Gastrocnemius medialis (tissue), 4 donors: ENCODE results near the gene EGLN2. TPM values are rescaled to one million over a fixed set of nuclear protein-coding genes. Genes with fewer than 3 reads are reported as not detected.

Source experiments
- ATAC-seq, 2 donors: fragments of 150-250 bp; one replicate each; pipeline ENCODE4 v1.9.1; 2016
- DNase-seq, 2 donors: peaks; one replicate each; pipeline ENCODE4 v3.0.0-alpha.2; 2019
- H3K27ac ChIP-seq, 4 donors: fragments of 200-600 bp; sonication (generic); 1 replicate in 1 of 4; 2 replicates in 3 of 4; pipeline ENCODE4 v1.5.1; 2016 to 2018; ENCODE audit warnings: mild to moderate bottlenecking in 2 of 4, moderate library complexity in 1 of 4
- H3K27me3 ChIP-seq, 3 donors: fragments of 200-600 bp; sonication (generic) in 2 of 3; 1 replicate in 1 of 3; 2 replicates in 2 of 3; pipeline versions ENCODE4 v1.5.1 to v1.6.0; 2016 to 2019; ENCODE audit warnings: mild to moderate bottlenecking in 1 of 3, moderate library complexity in 1 of 3
- H3K36me3 ChIP-seq, 2 donors: fragments of 200-600 bp; sonication (generic) in 1 of 2; one replicate each; pipeline ENCODE4 v1.5.1; 2017 to 2018
- H3K4me1 ChIP-seq, 2 donors: fragments of 200-600 bp; sonication (generic) in 1 of 2; one replicate each; pipeline ENCODE4 v1.5.1; 2016 to 2017; ENCODE audit warnings: mild to moderate bottlenecking in 2 of 2
- H3K4me3 ChIP-seq, 4 donors: fragments of 200-600 bp; sonication (generic) in 3 of 4; 1 replicate in 1 of 4; 2 replicates in 3 of 4; pipeline ENCODE4 v1.5.1; 2016 to 2019; ENCODE audit warnings: mild to moderate bottlenecking in 2 of 4
- H3K9me3 ChIP-seq, 3 donors: fragments of 200-600 bp; sonication (generic) in 2 of 3; 1 replicate in 1 of 3; 2 replicates in 2 of 3; pipeline ENCODE4 v1.5.1; 2016 to 2019
- POLR2A ChIP-seq, 2 donors: fragments of 450-650 bp; IDR thresholded peaks; one replicate each; pipeline ENCODE4 v1.6.1; 2017; ENCODE audit warnings: antibody characterized with exemption in 2 of 2, mild to moderate bottlenecking in 2 of 2, moderate library complexity in 2 of 2
- in situ Hi-C, 4 donors: fragments of 200-750 bp; cut with MboI; loops; one replicate each; pipeline versions ENCODE4 v1.15.0 to v1.8.0; 2017; ENCODE audit warnings: low sequenced_read_pairs in 4 of 4
- intact Hi-C: fragments of 100-400 bp; cut with DNase I; formaldehyde crosslinking; loops from one replicate; pipeline ENCODE4 v1.15.1; 2023; ENCODE audit warnings: low total_unique reads
- total RNA-seq, 4 donors: library from RNA; depleted of rRNA; stranded (reverse); fragments of >200 nt; gene quantifications; one replicate each; pipeline versions ENCODE4 v1.1.0 to v1.2.3, GENCODE V29; 2016
- TF ChIP-seq, protein P1 (sequence below), 5 experiments: fragments of 450-650 bp in 3 of 5; fragments of 200-600 bp in 2 of 5; sonication (generic) in 2 of 5; IDR thresholded peaks in 4 of 5; conservative IDR thresholded peaks in 1 of 5; 1 replicate in 4 of 5; 2 replicates in 1 of 5; pipeline ENCODE4 v1.5.1; 2016 to 2019; ENCODE audit warnings: antibody characterized with exemption in 5 of 5, mild to moderate bottlenecking in 3 of 5, moderate library complexity in 3 of 5

Gene EGLN2
- total RNA-seq, 4 donors from 2014 or later = 42.7 to 56.6 (median 47.9) TPM

DNA sequence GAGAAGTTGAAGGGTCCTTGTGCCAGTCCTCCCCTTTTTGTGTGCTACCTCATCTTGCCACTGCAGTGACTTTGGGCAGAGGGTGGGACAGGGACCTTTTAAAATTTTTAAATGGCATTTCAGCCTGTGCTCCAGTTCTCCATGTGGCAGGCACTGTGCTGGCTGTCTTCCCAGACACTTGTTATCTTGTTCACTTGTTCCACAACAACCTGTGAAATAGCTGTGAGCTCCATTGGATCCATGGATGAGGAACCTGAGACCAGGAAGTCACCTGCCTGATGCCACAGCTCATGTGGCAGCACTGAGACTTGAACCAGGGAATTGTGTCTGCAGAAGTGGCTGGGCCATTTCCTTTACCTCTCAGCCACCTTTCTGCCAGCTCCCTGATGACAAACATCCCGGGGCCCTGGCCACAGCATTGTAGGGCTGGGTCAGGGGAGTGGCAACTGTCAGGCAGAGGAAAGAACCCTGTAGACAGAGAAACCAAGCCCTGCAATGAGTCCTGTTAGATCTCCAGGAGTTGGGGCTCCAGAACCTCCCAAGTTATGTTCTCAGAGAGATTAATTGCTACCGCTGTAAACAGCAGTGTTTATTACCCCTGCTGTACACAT is 6.4 kb downstream of the EGLN2 start:
- peaks cover 0 to 30% of the 10 kb centered on the region in 2 donors for H3K36me3 ChIP-seq
- no peak for TF ChIP-seq POLR2A (IDR thresholded peaks at IDR 0.05)
- TF ChIP-seq, protein P1, sequence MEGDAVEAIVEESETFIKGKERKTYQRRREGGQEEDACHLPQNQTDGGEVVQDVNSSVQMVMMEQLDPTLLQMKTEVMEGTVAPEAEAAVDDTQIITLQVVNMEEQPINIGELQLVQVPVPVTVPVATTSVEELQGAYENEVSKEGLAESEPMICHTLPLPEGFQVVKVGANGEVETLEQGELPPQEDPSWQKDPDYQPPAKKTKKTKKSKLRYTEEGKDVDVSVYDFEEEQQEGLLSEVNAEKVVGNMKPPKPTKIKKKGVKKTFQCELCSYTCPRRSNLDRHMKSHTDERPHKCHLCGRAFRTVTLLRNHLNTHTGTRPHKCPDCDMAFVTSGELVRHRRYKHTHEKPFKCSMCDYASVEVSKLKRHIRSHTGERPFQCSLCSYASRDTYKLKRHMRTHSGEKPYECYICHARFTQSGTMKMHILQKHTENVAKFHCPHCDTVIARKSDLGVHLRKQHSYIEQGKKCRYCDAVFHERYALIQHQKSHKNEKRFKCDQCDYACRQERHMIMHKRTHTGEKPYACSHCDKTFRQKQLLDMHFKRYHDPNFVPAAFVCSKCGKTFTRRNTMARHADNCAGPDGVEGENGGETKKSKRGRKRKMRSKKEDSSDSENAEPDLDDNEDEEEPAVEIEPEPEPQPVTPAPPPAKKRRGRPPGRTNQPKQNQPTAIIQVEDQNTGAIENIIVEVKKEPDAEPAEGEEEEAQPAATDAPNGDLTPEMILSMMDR (IDR thresholded peaks at IDR 0.05 in 4 of 5, conservative IDR thresholded peaks at IDR 0.05 in 1 of 5) = no peak

DNA sequence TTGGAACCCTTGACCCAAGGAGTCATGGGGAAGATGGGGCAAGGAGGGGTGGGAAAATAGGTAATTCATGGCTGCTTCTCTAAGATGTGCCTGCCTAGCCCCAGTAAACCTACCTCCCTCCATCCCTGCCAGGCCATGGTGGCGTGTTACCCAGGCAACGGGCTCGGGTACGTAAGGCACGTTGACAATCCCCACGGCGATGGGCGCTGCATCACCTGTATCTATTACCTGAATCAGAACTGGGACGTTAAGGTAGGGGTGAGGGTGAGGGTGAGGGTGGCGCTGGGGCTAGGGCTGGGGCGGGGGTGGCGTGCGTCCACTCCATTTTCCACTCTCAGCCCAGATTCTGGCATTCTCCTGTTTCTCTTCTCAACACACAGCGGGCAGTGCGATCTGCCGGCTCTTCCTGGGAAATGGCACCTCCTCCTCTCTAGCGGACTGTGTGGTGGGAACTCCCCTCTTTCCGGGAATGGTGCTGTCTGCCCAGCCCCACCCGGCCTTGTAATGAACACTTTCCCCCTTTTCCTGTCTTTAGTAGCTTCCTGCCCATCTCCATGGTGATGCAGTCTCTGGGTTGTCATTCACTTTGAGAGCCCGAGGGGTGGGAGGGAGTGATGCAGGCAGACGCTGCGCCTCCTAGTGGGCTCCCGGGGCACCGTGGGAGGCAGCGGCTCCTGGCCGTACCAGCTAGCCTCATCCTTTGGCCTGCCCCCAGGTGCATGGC is 7.6 kb downstream of the EGLN2 start:
- ATAC-seq (peak; percentile 19 to 32), DNase-seq (peak; percentile 61 to 69)
- in situ Hi-C loops = no loop called here
- Histone ChIP-seq H3K4me3 (peak overlapping the region; percentile 6 to 28 (median 14)), H3K27me3 (no peaks in the 10 kb centered on the region), H3K9me3 (no peaks in the 10 kb centered on the region), H3K4me1 (peaks cover 66 to 72% of the 10 kb centered on the region in 2 donors), H3K27ac (peak overlapping the region; percentile 94 to 96 (median 96)), H3K36me3 (peaks cover 0 to 20% of the 10 kb centered on the region in 2 donors)
- no peak for TF ChIP-seq POLR2A (IDR thresholded peaks at IDR 0.05)
- TF ChIP-seq, protein P1 (IDR thresholded peaks at IDR 0.05 in 4 of 5, conservative IDR thresholded peaks at IDR 0.05 in 1 of 5) = peak; percentile 41 to 76 (median 75)
- intact Hi-C loops = loop anchor here (2.0 kb wide), 1 partner anchor 56 kb away; the partner anchor contains the start of genes ACTMAP and SNRPA

More for the DNA sequence above, 6.4 kb downstream of the EGLN2 start:
- in situ Hi-C loops = no loop called here
- Histone ChIP-seq H3K27ac (peak overlapping the region; percentile 94 to 96 (median 96)), H3K4me1 (peaks cover 73 to 78% of the 10 kb centered on the region in 2 donors), H3K9me3 (no peaks in the 10 kb centered on the region), H3K27me3 (no peaks in the 10 kb centered on the region), H3K4me3 (no peak overlapping the region)
- ATAC-seq (peak in 1 of 2 donors; percentile 43), DNase-seq (peak in 1 of 2 donors; percentile 47)
- intact Hi-C loops = no loop called here

DNA sequence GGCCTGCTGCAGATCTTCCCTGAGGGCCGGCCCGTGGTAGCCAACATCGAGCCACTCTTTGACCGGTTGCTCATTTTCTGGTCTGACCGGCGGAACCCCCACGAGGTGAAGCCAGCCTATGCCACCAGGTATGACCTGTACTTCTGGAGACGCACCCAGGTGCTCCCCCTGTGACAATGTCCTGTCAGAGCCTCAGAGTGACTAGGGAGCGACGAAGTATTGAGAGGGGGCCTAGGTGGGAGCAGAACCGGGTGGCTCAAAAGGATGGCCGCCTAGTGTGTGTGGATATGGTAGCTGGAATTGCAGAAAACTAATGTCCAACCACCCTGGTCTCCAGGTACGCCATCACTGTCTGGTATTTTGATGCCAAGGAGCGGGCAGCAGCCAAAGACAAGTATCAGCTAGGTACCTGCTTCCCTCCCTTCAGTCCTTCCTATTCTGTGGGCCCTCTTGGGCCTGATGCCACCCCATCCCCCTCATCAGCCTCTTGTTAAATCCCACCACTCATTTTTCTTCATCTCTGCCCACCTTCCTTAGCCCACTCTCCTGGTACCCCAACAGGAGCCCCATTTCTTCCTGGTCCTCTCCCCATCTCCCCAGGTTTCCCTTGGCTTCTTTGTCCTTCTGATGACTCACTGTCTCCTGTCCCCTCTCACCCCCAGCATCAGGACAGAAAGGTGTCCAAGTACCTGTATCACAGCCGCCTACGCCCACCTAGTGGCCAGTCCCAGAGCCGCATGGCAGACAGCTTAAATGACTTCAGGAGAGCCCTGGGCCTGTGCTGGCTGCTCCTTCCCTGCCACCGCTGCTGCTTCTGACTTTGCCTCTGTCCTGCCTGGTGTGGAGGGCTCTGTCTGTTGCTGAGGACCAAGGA is 8.4 kb downstream of the EGLN2 start:
- Histone ChIP-seq H3K9me3 (no peaks in the 10 kb centered on the region), H3K27ac (peak overlapping the region; percentile 54 to 96 (median 96)), H3K36me3 (peaks cover 0 to 20% of the 10 kb centered on the region in 2 donors), H3K4me1 (peaks cover 63 to 67% of the 10 kb centered on the region in 2 donors), H3K27me3 (no peaks in the 10 kb centered on the region), H3K4me3 (peak overlapping the region in 2 of 4 donors; percentile 6)
- DNase-seq (no peak), ATAC-seq (no peak)
- intact Hi-C loops (loop anchor here (2.0 kb wide), 1 partner anchor 57 kb away; the partner anchor contains the start of genes ACTMAP and SNRPA), in situ Hi-C loops (no loop called here)
- TF ChIP-seq, protein P1 (IDR thresholded peaks at IDR 0.05 in 4 of 5, conservative IDR thresholded peaks at IDR 0.05 in 1 of 5) = peak in 1 of 5 experiments; percentile 4
- TF ChIP-seq POLR2A (IDR thresholded peaks at IDR 0.05) = no peak

DNA sequence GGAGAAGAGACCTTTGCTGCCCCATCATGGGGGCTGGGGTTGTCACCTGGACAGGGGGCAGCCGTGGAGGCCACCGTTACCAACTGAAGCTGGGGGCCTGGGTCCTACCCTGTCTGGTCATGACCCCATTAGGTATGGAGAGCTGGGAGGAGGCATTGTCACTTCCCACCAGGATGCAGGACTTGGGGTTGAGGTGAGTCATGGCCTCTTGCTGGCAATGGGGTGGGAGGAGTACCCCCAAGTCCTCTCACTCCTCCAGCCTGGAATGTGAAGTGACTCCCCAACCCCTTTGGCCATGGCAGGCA is 9.0 kb downstream of the EGLN2 start:
- peaks cover 0 to 20% of the 10 kb centered on the region in 2 donors for H3K36me3 ChIP-seq
- in situ Hi-C loops = no loop called here
- no peaks in the 10 kb centered on the region for H3K27me3 ChIP-seq
- no peak for DNase-seq
- peaks cover 57 to 62% of the 10 kb centered on the region in 2 donors for H3K4me1 ChIP-seq
- intact Hi-C loops = no loop called here
- no peak for ATAC-seq
- no peak overlapping the region for H3K4me3 ChIP-seq
- H3K9me3 ChIP-seq = no peaks in the 10 kb centered on the region
- TF ChIP-seq, protein P1 (IDR thresholded peaks at IDR 0.05 in 4 of 5, conservative IDR thresholded peaks at IDR 0.05 in 1 of 5) = no peak
- no peak for TF ChIP-seq POLR2A (IDR thresholded peaks at IDR 0.05)
- H3K27ac ChIP-seq = peak overlapping the region; percentile 20 to 96 (median 74)
